GM18511 (cell line): Measurements from ENCODE around the gene ACVR2A.

Source experiments
- ATAC-seq: cut with Tn5 transposase; IDR thresholded peaks from one replicate; pipeline ENCODE4 v1.9.1; 2021; ENCODE audit warnings: mild to moderate bottlenecking, moderate library complexity; ENCODE audit not compliant: unreplicated experiment

The ACVR2A gene

DNA sequence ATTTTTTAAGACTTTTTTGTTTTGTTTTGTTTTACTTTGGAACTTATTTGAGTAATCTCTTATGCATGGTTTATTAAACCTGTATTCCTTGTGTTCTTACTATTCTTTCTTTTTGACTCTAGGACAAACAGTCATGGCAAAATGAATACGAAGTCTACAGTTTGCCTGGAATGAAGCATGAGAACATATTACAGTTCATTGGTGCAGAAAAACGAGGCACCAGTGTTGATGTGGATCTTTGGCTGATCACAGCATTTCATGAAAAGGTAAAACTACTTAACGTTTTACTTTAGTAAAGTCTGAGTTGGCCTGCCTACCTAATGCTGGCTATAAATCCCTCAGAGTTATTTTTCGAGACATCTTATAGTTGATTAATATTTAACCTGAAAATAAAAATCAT lies 72.3 kb downstream of the ACVR2A start:
- no peak for ATAC-seq

DNA sequence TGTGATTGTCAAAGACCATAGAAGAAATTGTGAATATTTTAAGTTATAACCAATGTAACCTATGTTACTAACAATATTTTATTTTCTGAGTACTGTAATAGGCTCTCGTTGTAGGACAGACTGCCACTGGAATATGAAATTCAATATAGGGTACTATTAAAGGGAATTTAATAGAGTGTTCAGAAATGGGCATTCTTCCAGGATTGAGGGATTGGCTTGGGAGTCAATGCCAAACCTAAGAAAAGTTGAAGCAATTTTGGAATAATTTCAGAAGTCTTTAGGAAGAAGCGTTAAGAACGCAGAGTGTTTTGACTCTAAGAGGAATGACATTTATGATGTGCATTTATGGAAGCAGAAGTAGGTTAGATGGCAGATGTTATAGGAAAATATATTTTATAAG lies 79.0 kb downstream of the ACVR2A start:
- ATAC-seq, result no peak

DNA sequence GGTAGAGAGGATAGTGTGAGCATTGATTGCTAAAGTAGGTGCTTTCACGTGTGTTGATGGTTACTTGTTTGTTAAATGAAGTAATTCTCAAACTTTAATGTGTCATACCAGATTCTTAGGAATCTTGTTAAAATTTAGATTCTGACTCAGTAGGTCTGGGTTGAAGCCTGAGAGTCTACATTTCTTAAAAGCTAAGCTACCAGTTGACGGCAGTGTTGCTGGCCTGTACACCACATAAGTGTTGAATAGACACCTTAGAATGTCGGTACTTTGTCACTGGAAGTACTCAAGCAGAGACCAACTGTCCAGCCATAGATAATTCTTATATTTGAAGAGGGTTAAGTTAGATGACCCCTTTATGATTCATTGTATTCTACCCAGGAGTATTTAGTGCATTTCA lies 79.8 kb downstream of the ACVR2A start:
- ATAC-seq, result no peak

DNA sequence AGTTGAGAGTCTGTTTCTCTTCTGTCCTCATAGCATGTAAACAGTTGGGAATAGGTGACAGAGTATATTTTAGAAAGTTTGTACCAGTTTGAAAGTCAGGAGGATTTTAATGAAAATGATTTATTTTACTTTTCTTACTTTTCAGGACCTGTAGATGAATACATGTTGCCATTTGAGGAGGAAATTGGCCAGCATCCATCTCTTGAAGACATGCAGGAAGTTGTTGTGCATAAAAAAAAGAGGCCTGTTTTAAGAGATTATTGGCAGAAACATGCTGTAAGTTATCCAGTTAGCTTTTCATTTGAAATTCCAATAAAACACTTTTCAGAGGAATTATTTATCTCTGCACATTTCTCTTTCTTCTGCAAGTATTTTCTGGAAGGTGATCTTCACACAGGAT lies 81.1 kb downstream of the ACVR2A start:
- no peak for ATAC-seq

DNA sequence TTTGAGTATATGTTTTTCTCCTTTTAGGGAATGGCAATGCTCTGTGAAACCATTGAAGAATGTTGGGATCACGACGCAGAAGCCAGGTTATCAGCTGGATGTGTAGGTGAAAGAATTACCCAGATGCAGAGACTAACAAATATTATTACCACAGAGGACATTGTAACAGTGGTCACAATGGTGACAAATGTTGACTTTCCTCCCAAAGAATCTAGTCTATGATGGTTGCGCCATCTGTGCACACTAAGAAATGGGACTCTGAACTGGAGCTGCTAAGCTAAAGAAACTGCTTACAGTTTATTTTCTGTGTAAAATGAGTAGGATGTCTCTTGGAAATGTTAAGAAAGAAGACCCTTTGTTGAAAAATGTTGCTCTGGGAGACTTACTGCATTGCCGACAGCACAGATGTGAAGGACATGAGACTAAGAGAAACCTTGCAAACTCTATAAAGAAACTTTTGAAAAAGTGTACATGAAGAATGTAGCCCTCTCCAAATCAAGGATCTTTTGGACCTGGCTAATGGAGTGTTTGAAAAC lies 82.3 kb downstream of the ACVR2A start:
- ATAC-seq, result no peak

DNA sequence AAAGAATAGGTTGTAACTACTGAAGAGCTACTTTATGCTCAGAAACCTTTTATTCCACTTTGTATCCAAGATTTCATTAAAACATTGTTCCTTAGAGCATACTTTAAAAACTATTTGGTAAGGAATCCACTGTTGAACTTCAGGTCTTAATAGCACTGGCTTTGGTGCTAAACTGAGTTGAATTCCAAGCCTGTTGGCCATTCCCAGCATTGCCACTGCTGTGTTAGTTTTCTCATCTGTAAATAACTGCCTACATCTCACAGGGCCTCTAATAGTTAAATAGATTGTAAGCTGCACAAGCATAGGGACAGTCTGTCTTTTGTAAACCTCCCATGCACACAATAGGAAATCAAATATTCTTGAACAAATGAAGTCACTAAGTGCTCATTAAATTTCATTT lies 89.1 kb downstream of the ACVR2A start:
- ATAC-seq, result no peak

DNA sequence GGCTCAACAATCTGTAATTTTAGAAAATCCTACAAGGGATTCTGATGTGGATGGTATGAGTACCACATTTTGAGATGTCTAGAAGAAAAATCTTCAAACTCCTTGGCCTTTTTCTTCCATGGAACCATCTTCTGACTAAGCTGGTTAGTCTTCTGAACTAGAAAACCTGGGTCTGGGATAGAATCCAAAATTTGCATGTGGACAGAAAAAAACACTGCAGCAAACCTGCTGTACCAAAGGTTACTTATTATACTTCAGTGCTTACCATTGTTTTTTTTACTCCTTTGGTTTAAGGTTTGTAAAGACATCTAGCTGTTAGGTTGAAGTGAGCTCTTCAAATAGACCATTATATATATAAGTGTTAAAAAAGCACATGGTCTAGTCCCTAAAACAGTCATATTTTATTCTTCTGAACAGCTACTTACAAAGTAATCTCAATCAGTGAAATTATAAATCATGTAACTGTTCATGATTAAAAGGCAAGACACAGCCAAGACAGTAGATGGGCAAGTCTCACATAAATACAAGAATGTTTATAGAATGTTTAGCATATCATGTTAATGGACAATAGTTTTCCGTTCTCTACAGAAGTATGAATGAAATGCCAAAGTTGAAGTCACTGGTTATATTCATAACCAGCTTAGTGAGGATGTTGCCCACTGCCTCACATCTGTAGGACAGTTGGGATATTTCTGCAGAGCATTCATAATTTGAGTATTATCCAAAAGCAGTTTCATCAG lies 90.2 kb downstream of the ACVR2A start:
- ATAC-seq, result no peak

DNA sequence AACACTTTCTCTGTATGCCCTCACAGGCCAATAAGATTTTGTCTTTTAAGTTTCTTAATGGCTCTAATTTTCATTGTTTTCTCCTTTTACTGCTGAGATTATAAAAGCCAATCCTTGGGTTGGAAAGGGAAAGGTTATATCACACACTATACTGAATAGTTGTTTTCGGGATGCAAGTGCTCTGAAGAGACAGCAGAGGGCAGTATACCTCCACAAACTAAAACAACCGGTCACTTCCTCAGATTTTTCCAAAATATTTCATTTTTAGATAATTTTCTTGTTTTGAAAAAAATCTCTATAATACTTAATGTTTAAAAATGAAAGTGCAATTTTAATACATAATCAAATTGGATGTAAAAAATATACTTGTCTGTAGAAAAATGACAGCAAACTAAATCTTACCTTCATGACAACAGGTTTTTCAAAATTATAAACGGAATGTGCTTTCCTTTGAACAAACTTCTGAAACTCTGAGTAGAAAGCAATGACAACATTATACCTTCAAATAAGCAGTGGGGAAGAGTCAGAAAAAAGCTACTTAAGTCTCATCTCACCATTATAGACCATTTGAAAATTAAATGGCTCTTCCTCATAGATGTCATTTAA lies 93.0 kb downstream of the ACVR2A start:
- peak; percentile 76 for ATAC-seq

DNA sequence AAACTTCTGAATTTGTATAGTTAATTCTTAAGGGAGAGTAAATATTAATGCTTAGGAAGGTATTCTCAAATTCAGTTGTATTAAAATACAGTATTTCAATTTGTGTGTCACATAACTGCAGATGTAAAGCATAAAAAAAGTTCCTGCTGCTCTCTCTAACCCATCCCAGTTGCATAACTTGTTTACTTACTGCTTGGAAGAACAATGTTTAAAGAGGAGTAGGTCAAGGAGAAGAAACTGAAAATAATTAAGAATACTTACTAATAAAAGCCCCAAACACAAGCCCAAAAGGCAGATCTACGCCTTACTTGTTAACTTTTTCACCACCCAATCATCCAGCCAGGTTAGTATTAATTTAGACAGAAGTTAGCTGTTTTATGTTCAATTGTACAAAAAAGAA lies 94.5 kb downstream of the ACVR2A start:
- ATAC-seq, result no peak

DNA sequence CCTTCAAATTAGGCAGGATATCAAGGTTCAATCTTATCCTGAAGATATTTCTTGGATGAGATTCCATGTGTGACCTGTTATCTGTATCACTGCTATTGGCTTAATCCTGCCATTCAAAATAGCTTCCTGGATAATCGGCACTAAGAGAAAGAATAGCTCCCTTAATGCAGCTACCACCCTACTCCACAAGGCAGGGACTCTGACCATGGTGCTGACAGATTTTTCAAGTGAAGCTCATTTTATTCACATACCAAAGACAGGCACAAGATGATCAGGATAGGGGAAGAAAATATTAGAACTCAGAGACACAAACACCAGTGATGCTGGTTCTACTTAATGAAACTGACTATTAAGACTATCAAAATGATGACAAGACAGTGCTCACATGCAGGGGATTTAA lies 100.8 kb downstream of the ACVR2A start:
- no peak for ATAC-seq

DNA sequence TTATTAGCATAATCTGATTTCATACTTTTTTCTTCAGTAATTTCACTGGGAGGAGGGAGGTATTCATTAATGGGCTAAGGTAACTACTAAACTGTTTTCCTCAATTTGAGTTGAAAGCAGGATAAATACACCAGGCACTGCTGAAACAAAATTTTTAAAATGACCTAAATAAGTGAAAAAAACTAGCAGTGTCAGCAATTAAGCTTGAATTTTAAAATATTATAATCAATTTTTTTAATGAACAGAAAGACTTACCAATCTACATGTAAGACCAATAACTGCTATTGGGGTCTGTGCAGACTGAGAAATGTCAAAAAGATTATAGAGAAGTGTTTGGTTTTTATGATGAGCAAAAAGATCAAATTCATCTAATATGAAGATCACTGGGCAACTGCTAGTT lies 107.3 kb downstream of the ACVR2A start:
- no peak for ATAC-seq

DNA sequence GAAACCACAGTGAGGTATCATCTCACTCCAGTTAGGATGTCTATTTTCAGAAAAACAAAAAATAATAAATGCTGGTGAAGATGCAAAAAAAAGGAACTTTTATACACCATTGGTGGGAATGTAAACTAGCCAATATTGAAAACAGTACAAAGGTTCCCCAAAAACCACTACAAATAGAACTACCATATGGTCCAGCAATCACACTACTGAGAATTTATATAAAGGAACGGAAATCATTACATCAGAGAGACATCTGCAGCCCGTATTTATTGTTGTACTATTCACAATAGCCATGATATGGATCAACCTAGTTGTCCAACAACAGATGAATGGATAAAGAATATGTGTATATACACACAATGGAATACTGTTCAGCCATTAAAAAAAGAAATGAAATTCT lies 123.7 kb downstream of the ACVR2A start:
- no peak for ATAC-seq

DNA sequence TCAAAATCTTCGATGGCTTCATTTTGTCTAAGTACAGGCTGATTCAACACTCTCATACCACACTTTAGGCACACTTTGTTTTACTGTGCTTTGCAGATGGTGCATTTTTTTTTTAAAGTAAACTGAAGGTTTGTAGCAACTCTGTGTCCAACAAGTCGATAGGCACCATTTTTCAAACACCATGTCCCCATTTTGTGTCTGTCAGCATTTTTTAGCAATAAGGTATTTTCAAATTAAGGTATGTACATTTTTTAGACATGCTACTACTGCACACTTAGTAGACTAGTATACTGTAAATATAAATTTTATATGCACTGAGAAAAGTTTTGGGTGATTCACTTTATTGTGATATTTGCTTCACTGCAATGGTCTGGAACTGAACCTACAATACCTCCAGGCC lies 131.3 kb downstream of the ACVR2A start:
- no peak for ATAC-seq

DNA sequence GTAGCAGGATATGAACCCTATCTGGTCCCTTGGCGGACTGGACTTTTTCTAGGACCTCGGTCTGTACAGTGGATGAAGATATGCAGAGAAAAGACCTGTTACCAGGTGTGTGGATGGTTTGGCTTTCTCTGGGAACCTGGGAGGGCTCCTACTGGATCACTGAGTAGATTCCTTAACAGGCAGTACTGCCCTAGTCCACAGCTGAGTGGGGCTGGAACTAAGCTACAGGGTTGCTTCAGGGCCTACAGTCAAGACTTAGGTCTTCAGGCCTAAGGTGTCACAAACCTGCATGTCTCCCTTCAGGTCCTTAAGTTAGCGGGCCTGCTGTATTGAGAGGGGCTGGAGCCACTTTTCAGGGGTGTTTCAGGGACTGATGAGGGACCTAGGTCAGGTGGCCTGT lies 132.8 kb downstream of the ACVR2A start:
- no peak for ATAC-seq
